Panc1 (cell line): ENCODE data around the gene VWF. TPM values are rescaled to one million over a fixed set of nuclear protein-coding genes. Genes with fewer than 3 reads are reported as not detected.

ENCODE experiments used
- ATAC-seq: fragments of 200-7000 bp; cut with Tn5 transposase; 2 replicates; pipeline ENCODE4 v1.9.1; 2020; ENCODE audit warnings: mild to moderate bottlenecking, moderate library complexity
- BruUV-seq: library from RNA; stranded (reverse); fragments of 400-500 nt; replicated peaks from 2 replicates; lab custom pipeline; 2021; lab: Mats Ljungman, UMichigan
- CTCF ChIA-PET: fragments of 300-600 bp; sonication (Branson Sonifier 250); formaldehyde crosslinking; loops from one replicate; lab custom pipeline; 2022; ENCODE audit warnings: antibody characterized with exemption; lab: Charles Lee
- POLR2A ChIA-PET: fragments of 300-600 bp; sonication (Branson Sonifier 250); formaldehyde crosslinking; loops from one replicate; lab custom pipeline; 2022; ENCODE audit warnings: antibody characterized with exemption; lab: Charles Lee
- DNase-seq: peaks from one replicate; pipeline ENCODE4 v3.0.0-alpha.2; 2010; ENCODE audit warnings: low read depth, low spot score
- H3K27ac ChIP-seq: 2 replicates; pipeline ENCODE4 v1.5.1; 2011; ENCODE audit warnings: mild to moderate bottlenecking, low read length, inconsistent platforms
- H3K27me3 ChIP-seq: fragments of 200-500 bp; sonication (Bioruptor generic); 2 replicates; pipeline ENCODE4 v1.6.0; 2014; ENCODE audit warnings: low read length, inconsistent platforms; ENCODE audit not compliant: control insufficient read depth, insufficient read depth
- H3K36me3 ChIP-seq: fragments of 200-500 bp; sonication (Bioruptor generic); 2 replicates; pipeline ENCODE4 v1.5.1; 2014; ENCODE audit warnings: inconsistent platforms, mild to moderate bottlenecking, low read length, moderate library complexity; ENCODE audit not compliant: control insufficient read depth, insufficient read depth
- H3K4me1 ChIP-seq: 2 replicates; pipeline ENCODE4 v1.5.1; 2011; ENCODE audit warnings: inconsistent platforms, mild to moderate bottlenecking, low read length, moderate library complexity; ENCODE audit not compliant: control insufficient read depth, insufficient read depth
- H3K4me3 ChIP-seq, 2 experiments: 2 replicates each; pipeline ENCODE4 v1.5.1; 2011 to 2012; ENCODE audit warnings: low read depth in 2 of 2, low read length in 2 of 2, mild to moderate bottlenecking in 2 of 2, inconsistent platforms in 1 of 2, moderate library complexity in 1 of 2
- H3K9me3 ChIP-seq: fragments of 200-500 bp; sonication (Bioruptor generic); 2 replicates; pipeline ENCODE4 v1.5.1; 2014; ENCODE audit warnings: low read depth, mild to moderate bottlenecking, inconsistent platforms, low read length, moderate library complexity; ENCODE audit not compliant: control insufficient read depth, insufficient read depth
- POLR2AphosphoS5 ChIP-seq: IDR thresholded peaks from 2 replicates; pipeline ENCODE4 v1.6.1; 2012; ENCODE audit warnings: mild to moderate bottlenecking, low read depth, low read length, moderate library complexity
- SIN3A ChIP-seq: IDR thresholded peaks from 2 replicates; pipeline ENCODE4 v1.6.1; 2012; ENCODE audit warnings: low read depth, mild to moderate bottlenecking, low read length, moderate library complexity, borderline replicate concordance; ENCODE audit not compliant: insufficient read depth
- TCF7L2 ChIP-seq: IDR thresholded peaks from 2 replicates; pipeline ENCODE4 v1.6.1; 2011; ENCODE audit warnings: mild to moderate bottlenecking, low read depth, low read length, inconsistent platforms
- in situ Hi-C: cut with HindIII; loops from 2 replicates; pipeline ENCODE4 v1.10.0; 2016; ENCODE audit warnings: low sequenced_read_pairs, low pct_unique_long_range_greater_than_20kb
- intact Hi-C: fragments of 100-400 bp; cut with micrococcal nuclease; formaldehyde crosslinking; loops from one replicate; pipeline ENCODE4 v1.10.0; 2022; ENCODE audit not compliant: unreplicated experiment
- total RNA-seq: library from RNA; stranded (reverse); gene quantifications from one replicate; pipeline ENCODE4 v1.2.1, GENCODE V29; 2021; ENCODE audit not compliant: unreplicated experiment
- TF ChIP-seq, protein P1 (sequence below), 2 experiments: IDR thresholded peaks; 2 replicates each; pipeline ENCODE4 v1.6.1; 2011 to 2012; ENCODE audit warnings: low read depth in 2 of 2, control low read depth in 1 of 2, low read length in 1 of 2, mild to moderate bottlenecking in 1 of 2, moderate library complexity in 1 of 2; ENCODE audit not compliant: insufficient read depth in 1 of 2
- TF ChIP-seq, protein P2 (sequence below): fragments of 450-650 bp; IDR thresholded peaks from 2 replicates; pipeline ENCODE4 v1.5.1; 2017; ENCODE audit warnings: mild to moderate bottlenecking

VWF gene
- total RNA-seq, 1 experiment from 2014 or later = 0.31 TPM

DNA sequence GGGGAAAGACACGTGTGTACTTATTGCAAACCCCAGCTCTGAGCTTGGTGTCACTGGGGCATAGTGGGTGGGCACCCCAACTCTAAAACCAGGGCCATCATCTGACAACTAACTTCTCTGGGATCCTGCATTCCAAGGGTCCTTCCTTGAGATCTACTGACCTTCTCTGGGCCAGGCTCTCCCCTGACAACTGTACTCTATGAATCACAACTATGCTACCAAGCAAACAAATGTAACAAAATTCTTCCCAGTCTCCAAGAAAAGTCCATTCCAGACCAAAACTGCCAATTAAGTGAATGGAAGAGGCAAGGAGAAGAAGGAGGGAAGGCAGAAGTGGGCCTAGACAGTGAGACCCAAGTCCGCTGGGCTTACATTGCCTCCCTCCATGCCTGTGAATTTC is 38.2 kb downstream of the VWF start:
- TF ChIP-seq SIN3A (no peak), TCF7L2 (no peak), POLR2AphosphoS5 (no peak)
- TF ChIP-seq, protein P1, sequence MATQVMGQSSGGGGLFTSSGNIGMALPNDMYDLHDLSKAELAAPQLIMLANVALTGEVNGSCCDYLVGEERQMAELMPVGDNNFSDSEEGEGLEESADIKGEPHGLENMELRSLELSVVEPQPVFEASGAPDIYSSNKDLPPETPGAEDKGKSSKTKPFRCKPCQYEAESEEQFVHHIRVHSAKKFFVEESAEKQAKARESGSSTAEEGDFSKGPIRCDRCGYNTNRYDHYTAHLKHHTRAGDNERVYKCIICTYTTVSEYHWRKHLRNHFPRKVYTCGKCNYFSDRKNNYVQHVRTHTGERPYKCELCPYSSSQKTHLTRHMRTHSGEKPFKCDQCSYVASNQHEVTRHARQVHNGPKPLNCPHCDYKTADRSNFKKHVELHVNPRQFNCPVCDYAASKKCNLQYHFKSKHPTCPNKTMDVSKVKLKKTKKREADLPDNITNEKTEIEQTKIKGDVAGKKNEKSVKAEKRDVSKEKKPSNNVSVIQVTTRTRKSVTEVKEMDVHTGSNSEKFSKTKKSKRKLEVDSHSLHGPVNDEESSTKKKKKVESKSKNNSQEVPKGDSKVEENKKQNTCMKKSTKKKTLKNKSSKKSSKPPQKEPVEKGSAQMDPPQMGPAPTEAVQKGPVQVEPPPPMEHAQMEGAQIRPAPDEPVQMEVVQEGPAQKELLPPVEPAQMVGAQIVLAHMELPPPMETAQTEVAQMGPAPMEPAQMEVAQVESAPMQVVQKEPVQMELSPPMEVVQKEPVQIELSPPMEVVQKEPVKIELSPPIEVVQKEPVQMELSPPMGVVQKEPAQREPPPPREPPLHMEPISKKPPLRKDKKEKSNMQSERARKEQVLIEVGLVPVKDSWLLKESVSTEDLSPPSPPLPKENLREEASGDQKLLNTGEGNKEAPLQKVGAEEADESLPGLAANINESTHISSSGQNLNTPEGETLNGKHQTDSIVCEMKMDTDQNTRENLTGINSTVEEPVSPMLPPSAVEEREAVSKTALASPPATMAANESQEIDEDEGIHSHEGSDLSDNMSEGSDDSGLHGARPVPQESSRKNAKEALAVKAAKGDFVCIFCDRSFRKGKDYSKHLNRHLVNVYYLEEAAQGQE (IDR thresholded peaks at IDR 0.05; ENCODE audit: insufficient read depth in 1 of 2, low read depth in 2 of 2, low read length in 1 of 2) = no peak
- TF ChIP-seq, protein P2, sequence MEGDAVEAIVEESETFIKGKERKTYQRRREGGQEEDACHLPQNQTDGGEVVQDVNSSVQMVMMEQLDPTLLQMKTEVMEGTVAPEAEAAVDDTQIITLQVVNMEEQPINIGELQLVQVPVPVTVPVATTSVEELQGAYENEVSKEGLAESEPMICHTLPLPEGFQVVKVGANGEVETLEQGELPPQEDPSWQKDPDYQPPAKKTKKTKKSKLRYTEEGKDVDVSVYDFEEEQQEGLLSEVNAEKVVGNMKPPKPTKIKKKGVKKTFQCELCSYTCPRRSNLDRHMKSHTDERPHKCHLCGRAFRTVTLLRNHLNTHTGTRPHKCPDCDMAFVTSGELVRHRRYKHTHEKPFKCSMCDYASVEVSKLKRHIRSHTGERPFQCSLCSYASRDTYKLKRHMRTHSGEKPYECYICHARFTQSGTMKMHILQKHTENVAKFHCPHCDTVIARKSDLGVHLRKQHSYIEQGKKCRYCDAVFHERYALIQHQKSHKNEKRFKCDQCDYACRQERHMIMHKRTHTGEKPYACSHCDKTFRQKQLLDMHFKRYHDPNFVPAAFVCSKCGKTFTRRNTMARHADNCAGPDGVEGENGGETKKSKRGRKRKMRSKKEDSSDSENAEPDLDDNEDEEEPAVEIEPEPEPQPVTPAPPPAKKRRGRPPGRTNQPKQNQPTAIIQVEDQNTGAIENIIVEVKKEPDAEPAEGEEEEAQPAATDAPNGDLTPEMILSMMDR = no peak
- CTCF ChIA-PET = no interaction called here
- no peak overlapping the region for H3K27ac ChIP-seq
- ATAC-seq (no peak), DNase-seq (no peak)
- peaks cover 7% of the 10 kb centered on the region; the same call in 1 of the 2 replicates for H3K4me1 ChIP-seq
- H3K27me3 ChIP-seq = no peaks in the 10 kb centered on the region
- no peaks in the 10 kb centered on the region for H3K9me3 ChIP-seq
- H3K4me3 ChIP-seq = no peak overlapping the region
- intact Hi-C loops = no loop called here
- H3K36me3 ChIP-seq = no peaks in the 10 kb centered on the region
- no TSS peak for BruUV-seq
- in situ Hi-C loops = no loop called here
- POLR2A ChIA-PET = no interaction called here

DNA sequence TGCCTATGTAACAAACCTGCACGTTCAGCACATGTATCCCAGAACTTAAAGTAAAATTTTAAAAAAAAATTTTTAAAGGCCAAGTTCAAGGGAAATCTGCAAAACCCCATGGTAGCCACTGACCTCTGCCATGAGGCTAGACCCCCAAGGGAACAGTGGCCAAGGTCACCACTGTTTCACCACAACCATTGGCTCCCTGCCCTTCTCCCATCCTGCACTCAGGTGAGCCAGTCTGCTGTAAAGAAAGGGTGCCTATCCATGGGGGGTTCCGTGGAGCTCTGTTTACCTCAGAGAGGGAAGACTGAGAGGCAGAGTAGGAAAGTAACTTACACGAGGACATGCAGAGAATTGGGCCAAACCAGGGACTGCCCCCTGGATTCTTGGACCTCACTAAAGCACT is 38.6 kb downstream of the VWF start:
- BruUV-seq = no TSS peak
- CTCF ChIA-PET = no interaction called here
- no peak overlapping the region for H3K27ac ChIP-seq

More for the DNA sequence above, 38.6 kb downstream of the VWF start:
- no peak for DNase-seq
- Histone ChIP-seq H3K4me1 (peaks cover 7% of the 10 kb centered on the region; the same call in 1 of the 2 replicates), H3K27me3 (no peaks in the 10 kb centered on the region), H3K36me3 (no peaks in the 10 kb centered on the region), H3K9me3 (no peaks in the 10 kb centered on the region), H3K4me3 (no peak overlapping the region)
- TF ChIP-seq SIN3A (no peak), POLR2AphosphoS5 (no peak), TCF7L2 (no peak)
- TF ChIP-seq, protein P2 = no peak
- TF ChIP-seq, protein P1 (IDR thresholded peaks at IDR 0.05; ENCODE audit: insufficient read depth in 1 of 2, low read depth in 2 of 2, low read length in 1 of 2) = no peak
- POLR2A ChIA-PET = no interaction called here
- intact Hi-C loops (no loop called here), in situ Hi-C loops (no loop called here)
- ATAC-seq = no peak
